H9 (cell line): ENCODE results near the gene MPZL1. TPM values are rescaled to one million over a fixed set of nuclear protein-coding genes. Genes with fewer than 3 reads are reported as not detected.

Experiments used
- DNase-seq: peaks from one replicate; pipeline ENCODE4 v3.0.0-alpha.2; 2017
- H2AFZ ChIP-seq: one replicate; pipeline ENCODE4 v1.6.1; 2013; ENCODE audit warnings: mild to moderate bottlenecking, low read length, control low read depth, moderate library complexity
- H2AK5ac ChIP-seq: 2 replicates; pipeline ENCODE4 v1.6.1; 2013; ENCODE audit warnings: low read length, control low read depth, mixed read lengths; ENCODE audit not compliant: insufficient read length
- H2BK120ac ChIP-seq: one replicate; pipeline ENCODE4 v1.6.1; 2013; ENCODE audit warnings: low read depth, mild to moderate bottlenecking, low read length, control low read depth, inconsistent platforms; ENCODE audit not compliant: poor library complexity, severe bottlenecking
- H2BK12ac ChIP-seq: 2 replicates; pipeline ENCODE4 v1.6.1; 2013; ENCODE audit warnings: low read length, control low read depth, mixed read lengths, low read depth; ENCODE audit not compliant: insufficient read length
- H2BK15ac ChIP-seq: 2 replicates; pipeline ENCODE4 v1.6.1; 2013; ENCODE audit warnings: low read depth, low read length, control low read depth
- H2BK20ac ChIP-seq: one replicate; pipeline ENCODE4 v1.6.1; 2013; ENCODE audit warnings: low read depth, mild to moderate bottlenecking, low read length, control low read depth, inconsistent platforms; ENCODE audit not compliant: poor library complexity, severe bottlenecking
- H2BK5ac ChIP-seq: 2 replicates; pipeline ENCODE4 v1.6.1; 2013; ENCODE audit warnings: low read length, control low read depth, mixed read lengths; ENCODE audit not compliant: insufficient read length
- H3K14ac ChIP-seq: 2 replicates; pipeline ENCODE4 v1.6.1; 2013; ENCODE audit warnings: low read length, control low read depth; ENCODE audit not compliant: insufficient read depth
- H3K18ac ChIP-seq: 2 replicates; pipeline ENCODE4 v1.6.1; 2013; ENCODE audit warnings: low read depth, mild to moderate bottlenecking, mixed read lengths, low read length, control low read depth; ENCODE audit not compliant: insufficient read length
- H3K23ac ChIP-seq: 2 replicates; pipeline ENCODE4 v1.6.1; 2013; ENCODE audit warnings: low read length, control low read depth, mixed read lengths, low read depth; ENCODE audit not compliant: insufficient read length
- H3K23me2 ChIP-seq: 2 replicates; pipeline ENCODE4 v1.6.1; 2013; ENCODE audit warnings: low read depth, mild to moderate bottlenecking, mixed read lengths, low read length, control low read depth; ENCODE audit not compliant: insufficient read length, poor library complexity, severe bottlenecking
- H3K27ac ChIP-seq: 2 replicates; pipeline ENCODE4 v1.5.1; 2013; ENCODE audit warnings: low read length, control low read depth, mixed read lengths, low read depth; ENCODE audit not compliant: insufficient read length
- H3K27me3 ChIP-seq: 2 replicates; pipeline ENCODE4 v1.6.1; 2013; ENCODE audit warnings: low read length, control low read depth, inconsistent platforms; ENCODE audit not compliant: insufficient read depth
- H3K4ac ChIP-seq: 2 replicates; pipeline ENCODE4 v1.6.1; 2013; ENCODE audit warnings: low read depth, mild to moderate bottlenecking, control low read depth, inconsistent platforms, low read length, moderate library complexity
- H3K4me1 ChIP-seq: 2 replicates; pipeline ENCODE4 v1.6.1; 2013; ENCODE audit warnings: low read length, control low read depth, inconsistent platforms; ENCODE audit not compliant: insufficient read depth
- H3K4me2 ChIP-seq: 2 replicates; pipeline ENCODE4 v1.6.1; 2013; ENCODE audit warnings: low read length, control low read depth, mixed read lengths; ENCODE audit not compliant: insufficient read length, insufficient read depth
- H3K56ac ChIP-seq: 2 replicates; pipeline ENCODE4 v1.6.1; 2013; ENCODE audit warnings: low read depth, mild to moderate bottlenecking, mixed read lengths, low read length, control low read depth; ENCODE audit not compliant: insufficient read length
- H3K79me1 ChIP-seq: 2 replicates; pipeline ENCODE4 v1.6.1; 2013; ENCODE audit warnings: low read depth, mild to moderate bottlenecking, moderate library complexity, low read length, control low read depth, inconsistent platforms; ENCODE audit not compliant: insufficient read depth, poor library complexity, severe bottlenecking
- H3K79me2 ChIP-seq: 2 replicates; pipeline ENCODE4 v1.6.1; 2013; ENCODE audit warnings: low read length, control low read depth, inconsistent platforms; ENCODE audit not compliant: insufficient read depth
- H3K9ac ChIP-seq: 2 replicates; pipeline ENCODE4 v1.6.1; 2013; ENCODE audit warnings: low read length, control low read depth, mixed read lengths; ENCODE audit not compliant: insufficient read length; ENCODE audit errors: extremely low read depth
- H3K9me3 ChIP-seq: one replicate; pipeline ENCODE4 v1.6.1; 2013; ENCODE audit warnings: low read depth, low read length, inconsistent platforms; ENCODE audit not compliant: control insufficient read depth
- H3T11ph ChIP-seq: one replicate; pipeline ENCODE4 v1.6.1; 2013; ENCODE audit warnings: mild to moderate bottlenecking, low read length, control low read depth, inconsistent platforms
- H4K20me1 ChIP-seq: one replicate; pipeline ENCODE4 v1.6.1; 2013; ENCODE audit not compliant: control insufficient read depth, insufficient read length, insufficient read depth
- H4K5ac ChIP-seq: 2 replicates; pipeline ENCODE4 v1.6.1; 2013; ENCODE audit warnings: low read depth, mild to moderate bottlenecking, mixed read lengths, low read length, control low read depth; ENCODE audit not compliant: insufficient read length
- H4K8ac ChIP-seq: replicated peaks from 2 replicates; pipeline ENCODE4 v1.6.1; 2013; ENCODE audit warnings: low read length, control low read depth, mixed read lengths, low read depth; ENCODE audit not compliant: insufficient read length
- H4K91ac ChIP-seq: 2 replicates; pipeline ENCODE4 v1.6.1; 2013; ENCODE audit warnings: low read depth, mild to moderate bottlenecking, moderate library complexity, mixed read lengths, low read length, control low read depth; ENCODE audit not compliant: insufficient read length
- H3K27ac Mint-ChIP-seq, 3 experiments: 2 replicates in 2 of 3; 3 replicates in 1 of 3; pipeline ENCODE4 v1.8.0; 2020 to 2021; ENCODE audit warnings: mixed read lengths in 3 of 3, mild to moderate bottlenecking in 1 of 3, moderate library complexity in 1 of 3
- H3K27me3 Mint-ChIP-seq: 2 replicates; pipeline ENCODE4 v1.8.0; 2021; ENCODE audit warnings: low read depth, mild to moderate bottlenecking, moderate library complexity, mixed read lengths
- H3K36me3 Mint-ChIP-seq, 3 experiments: 2 replicates in 2 of 3; 3 replicates in 1 of 3; pipeline ENCODE4 v1.8.0; 2020 to 2021; ENCODE audit warnings: low read depth in 3 of 3, mixed read lengths in 3 of 3; ENCODE audit not compliant: insufficient read depth in 1 of 3
- H3K4me1 Mint-ChIP-seq, 2 experiments: 2 replicates each; pipeline ENCODE4 v1.8.0; 2020; ENCODE audit warnings: mixed read lengths in 2 of 2
- H3K4me3 Mint-ChIP-seq, 2 experiments: 2 replicates in 1 of 2; 3 replicates in 1 of 2; pipeline ENCODE4 v1.8.0; 2020 to 2021; ENCODE audit warnings: mild to moderate bottlenecking in 2 of 2, mixed read lengths in 2 of 2, moderate library complexity in 1 of 2
- H3K9me3 Mint-ChIP-seq, 2 experiments: 2 replicates in 1 of 2; 3 replicates in 1 of 2; pipeline ENCODE4 v1.8.0; 2020; ENCODE audit warnings: mild to moderate bottlenecking in 2 of 2, mixed read lengths in 2 of 2, moderate library complexity in 1 of 2
- WGBS: extraction: QIAGEN DNeasy Blood & Tissue Kit; methylation state at CpG from one replicate; pipeline ENCODE4 v1.1.7; 2013; ENCODE audit warnings: missing lambda C conversion rate, low lambda C conversion rate, mixed read lengths; ENCODE audit not compliant: insufficient read length; ENCODE audit errors: extremely low coverage; 5-methylcytosine and 5-hydroxymethylcytosine counted together
- total RNA-seq: library from RNA; stranded (reverse); gene quantifications from 2 replicates; pipeline ENCODE4 v1.2.1, GENCODE V29; 2021
- TF ChIP-seq, protein P1 (sequence below): fragments of 200-600 bp; sonication (generic); conservative IDR thresholded peaks from 3 replicates; pipeline ENCODE4 v1.8.0; 2021; ENCODE audit warnings: antibody characterized with exemption, mild to moderate bottlenecking

The MPZL1 gene
- total RNA-seq, 1 experiment from 2014 or later = 60.7 TPM

DNA sequence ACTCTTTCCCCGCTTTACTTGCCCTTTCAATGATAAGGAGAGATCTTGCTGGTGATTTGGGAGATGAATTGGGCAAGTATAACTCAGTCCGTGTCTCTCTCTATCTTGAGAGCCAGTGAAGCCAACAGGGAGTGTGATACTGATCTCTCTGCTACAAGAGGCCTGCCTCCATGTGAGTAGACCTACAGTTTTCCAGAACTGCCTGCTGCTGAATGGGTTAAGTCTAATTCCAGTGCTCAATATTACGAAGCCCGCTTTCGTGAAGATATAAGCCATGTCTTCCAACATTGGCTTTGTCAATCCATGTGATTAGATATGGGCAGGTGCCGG lies 99.5 kb downstream of the MPZL1 start:
- Mint-ChIP-seq H3K27me3 (0 out of 2 replicates have a peak, but pooled peaks cover 2% of the 10 kb centered on the region), H3K27ac (no peak overlapping the region; a peak in 1 of 7 replicates), H3K4me1 (peaks cover 25% of the 10 kb centered on the region in 2 experiments), H3K36me3 (peaks cover 0 to 5% (median 1%) of the 10 kb centered on the region in 3 experiments; a peak in 1 of 7 replicates), H3K9me3 (peaks cover 0 to 3% of the 10 kb centered on the region in 2 experiments; a peak in 1 of 5 replicates), H3K4me3 (no peak overlapping the region)
- TF ChIP-seq, protein P1, sequence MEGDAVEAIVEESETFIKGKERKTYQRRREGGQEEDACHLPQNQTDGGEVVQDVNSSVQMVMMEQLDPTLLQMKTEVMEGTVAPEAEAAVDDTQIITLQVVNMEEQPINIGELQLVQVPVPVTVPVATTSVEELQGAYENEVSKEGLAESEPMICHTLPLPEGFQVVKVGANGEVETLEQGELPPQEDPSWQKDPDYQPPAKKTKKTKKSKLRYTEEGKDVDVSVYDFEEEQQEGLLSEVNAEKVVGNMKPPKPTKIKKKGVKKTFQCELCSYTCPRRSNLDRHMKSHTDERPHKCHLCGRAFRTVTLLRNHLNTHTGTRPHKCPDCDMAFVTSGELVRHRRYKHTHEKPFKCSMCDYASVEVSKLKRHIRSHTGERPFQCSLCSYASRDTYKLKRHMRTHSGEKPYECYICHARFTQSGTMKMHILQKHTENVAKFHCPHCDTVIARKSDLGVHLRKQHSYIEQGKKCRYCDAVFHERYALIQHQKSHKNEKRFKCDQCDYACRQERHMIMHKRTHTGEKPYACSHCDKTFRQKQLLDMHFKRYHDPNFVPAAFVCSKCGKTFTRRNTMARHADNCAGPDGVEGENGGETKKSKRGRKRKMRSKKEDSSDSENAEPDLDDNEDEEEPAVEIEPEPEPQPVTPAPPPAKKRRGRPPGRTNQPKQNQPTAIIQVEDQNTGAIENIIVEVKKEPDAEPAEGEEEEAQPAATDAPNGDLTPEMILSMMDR = no peak
- Histone ChIP-seq H3T11ph (no peak overlapping the region), H3K4me1 (peaks cover 6% of the 10 kb centered on the region; the same call in 1 of the 2 replicates), H3K14ac (no peak overlapping the region), H3K27me3 (no peaks in the 10 kb centered on the region), H3K18ac (no peak overlapping the region), H4K91ac (no peak overlapping the region), H2AFZ (no peak overlapping the region), H2BK15ac (no peak overlapping the region), H3K23me2 (no peaks in the 10 kb centered on the region), H3K79me1 (no peaks in the 10 kb centered on the region), H3K9ac (no peak overlapping the region), H3K23ac (no peak overlapping the region), H2BK12ac (no peak overlapping the region), H3K56ac (no peak overlapping the region), H3K79me2 (no peaks in the 10 kb centered on the region), H2BK120ac (no peak overlapping the region), H3K4me2 (no peak overlapping the region), H4K20me1 (no peaks in the 10 kb centered on the region), H3K4ac (no peak overlapping the region), H3K9me3 (no peaks in the 10 kb centered on the region), H2BK20ac (no peak overlapping the region), H2AK5ac (no peak overlapping the region), H3K27ac (no peak overlapping the region), H2BK5ac (no peak overlapping the region), H4K8ac (no peak overlapping the region), H4K5ac (no peak overlapping the region)
- DNase-seq = no peak
- no CpG with 5 or more reads among the region's 6 CpGs for WGBS
